ENCODE data around the gene MCC.

Gene MCC

GRCh38 chr5:113221294-113222176, 266.7 kb downstream of the MCC start:
- no peak for TF ChIP-seq CTCF (IDR thresholded peaks at IDR 0.05; ENCODE audit: low read depth, low read length)
- H3K4me3 ChIP-seq (replicated peaks in 1 of 2; ENCODE audit: low read depth in 2 of 2, low read length in 2 of 2) = no peak overlapping the region
- peak; percentile 33 to 39 for DNase-seq (ENCODE audit: low read depth in 2 of 2)

- DNase-seq (ENCODE audit: low read depth in 2 of 2) = no peak
- no peak for TF ChIP-seq CTCF (IDR thresholded peaks at IDR 0.05; ENCODE audit: low read depth, low read length)
- no peak overlapping the region for H3K4me3 ChIP-seq (replicated peaks in 1 of 2; ENCODE audit: low read depth in 2 of 2, low read length in 2 of 2)
These were observed 268.6 kb downstream of the MCC start for GRCh38 chr5:113219695-113220094.

GRCh38 chr5:113218906-113219517, 269.2 kb downstream of the MCC start:
- no peak for TF ChIP-seq CTCF (IDR thresholded peaks at IDR 0.05; ENCODE audit: low read depth, low read length)
- no peak overlapping the region for H3K4me3 ChIP-seq (replicated peaks in 1 of 2; ENCODE audit: low read depth in 2 of 2, low read length in 2 of 2)
- DNase-seq (ENCODE audit: low read depth in 2 of 2) = no peak

GRCh38 chr5:113218200-113218599, 270.1 kb downstream of the MCC start:
- TF ChIP-seq CTCF (IDR thresholded peaks at IDR 0.05; ENCODE audit: low read depth, low read length) = no peak
- H3K4me3 ChIP-seq (replicated peaks in 1 of 2; ENCODE audit: low read depth in 2 of 2, low read length in 2 of 2) = no peak overlapping the region
- DNase-seq (ENCODE audit: low read depth in 2 of 2) = no peak

- no peak for TF ChIP-seq CTCF (IDR thresholded peaks at IDR 0.05; ENCODE audit: low read depth, low read length)
- DNase-seq (ENCODE audit: low read depth in 2 of 2) = no peak
These were observed 270.6 kb downstream of the MCC start for GRCh38 chr5:113217619-113218184.

GRCh38 chr5:113216545-113216944, 271.7 kb downstream of the MCC start:
- no peak for TF ChIP-seq CTCF (IDR thresholded peaks at IDR 0.05; ENCODE audit: low read depth, low read length)
- DNase-seq (ENCODE audit: low read depth in 2 of 2) = no peak
- no peak overlapping the region for H3K4me3 ChIP-seq (replicated peaks in 1 of 2; ENCODE audit: low read depth in 2 of 2, low read length in 2 of 2)

More at GRCh38 chr5:113217619-113218184, 270.6 kb downstream of the MCC start:
- H3K4me3 ChIP-seq (replicated peaks in 1 of 2; ENCODE audit: low read depth in 2 of 2, low read length in 2 of 2) = no peak overlapping the region

Data from cardiac fibroblast (primary cell).